Measurements from ENCODE around the gene RECK. TPM values are rescaled to one million over a fixed set of nuclear protein-coding genes. Genes with fewer than 3 reads are reported as not detected.

The RECK gene
- total RNA-seq, 1 experiment from 2014 or later = 13.2 TPM

GRCh38 chr9:36025746-36026145, 11.0 kb upstream of the RECK start:
- no TSS peak for BruUV-seq (replicated peaks)
- CTCF ChIA-PET = interaction anchor here (3.6 kb wide), 1 partner anchor 18 kb away, joined by 34 read pairs; no protein-coding TSS in a partner anchor
- DNase-seq (ENCODE audit: low read depth, low spot score) = no peak
- ATAC-seq = no peak
- no peak overlapping the region for H3K27ac ChIP-seq (ENCODE audit: low read length)
- in situ Hi-C loops (cut with HindIII; ENCODE audit: low pct_unique_long_range_greater_than_20kb, low sequenced_read_pairs) (no loop called here), intact Hi-C loops (cut with micrococcal nuclease; ENCODE audit: unreplicated experiment) (no loop called here)
- TF ChIP-seq CTCF (IDR thresholded peaks at IDR 0.05) (no peak), TCF7L2 (IDR thresholded peaks at IDR 0.05; ENCODE audit: low read depth, low read length) (no peak), SIN3A (IDR thresholded peaks at IDR 0.05; ENCODE audit: borderline replicate concordance, insufficient read depth, low read depth, low read length) (no peak), POLR2AphosphoS5 (IDR thresholded peaks at IDR 0.05; ENCODE audit: low read depth, low read length) (no peak)
- TF ChIP-seq, protein P1, sequence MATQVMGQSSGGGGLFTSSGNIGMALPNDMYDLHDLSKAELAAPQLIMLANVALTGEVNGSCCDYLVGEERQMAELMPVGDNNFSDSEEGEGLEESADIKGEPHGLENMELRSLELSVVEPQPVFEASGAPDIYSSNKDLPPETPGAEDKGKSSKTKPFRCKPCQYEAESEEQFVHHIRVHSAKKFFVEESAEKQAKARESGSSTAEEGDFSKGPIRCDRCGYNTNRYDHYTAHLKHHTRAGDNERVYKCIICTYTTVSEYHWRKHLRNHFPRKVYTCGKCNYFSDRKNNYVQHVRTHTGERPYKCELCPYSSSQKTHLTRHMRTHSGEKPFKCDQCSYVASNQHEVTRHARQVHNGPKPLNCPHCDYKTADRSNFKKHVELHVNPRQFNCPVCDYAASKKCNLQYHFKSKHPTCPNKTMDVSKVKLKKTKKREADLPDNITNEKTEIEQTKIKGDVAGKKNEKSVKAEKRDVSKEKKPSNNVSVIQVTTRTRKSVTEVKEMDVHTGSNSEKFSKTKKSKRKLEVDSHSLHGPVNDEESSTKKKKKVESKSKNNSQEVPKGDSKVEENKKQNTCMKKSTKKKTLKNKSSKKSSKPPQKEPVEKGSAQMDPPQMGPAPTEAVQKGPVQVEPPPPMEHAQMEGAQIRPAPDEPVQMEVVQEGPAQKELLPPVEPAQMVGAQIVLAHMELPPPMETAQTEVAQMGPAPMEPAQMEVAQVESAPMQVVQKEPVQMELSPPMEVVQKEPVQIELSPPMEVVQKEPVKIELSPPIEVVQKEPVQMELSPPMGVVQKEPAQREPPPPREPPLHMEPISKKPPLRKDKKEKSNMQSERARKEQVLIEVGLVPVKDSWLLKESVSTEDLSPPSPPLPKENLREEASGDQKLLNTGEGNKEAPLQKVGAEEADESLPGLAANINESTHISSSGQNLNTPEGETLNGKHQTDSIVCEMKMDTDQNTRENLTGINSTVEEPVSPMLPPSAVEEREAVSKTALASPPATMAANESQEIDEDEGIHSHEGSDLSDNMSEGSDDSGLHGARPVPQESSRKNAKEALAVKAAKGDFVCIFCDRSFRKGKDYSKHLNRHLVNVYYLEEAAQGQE (IDR thresholded peaks at IDR 0.05; ENCODE audit: insufficient read depth in 1 of 2, low read depth in 2 of 2, low read length in 1 of 2) = no peak
- H3K9me3 ChIP-seq (ENCODE audit: control insufficient read depth, insufficient read depth, low read depth, low read length) = no peaks in the 10 kb centered on the region
- no peak overlapping the region for H3K4me3 ChIP-seq (ENCODE audit: low read depth in 2 of 2, low read length in 2 of 2)
- H3K27me3 ChIP-seq (ENCODE audit: control insufficient read depth, insufficient read depth, low read length) = peaks cover 16% of the 10 kb centered on the region; the same call in 1 of the 2 replicates
- no peaks in the 10 kb centered on the region for H3K36me3 ChIP-seq (ENCODE audit: control insufficient read depth, insufficient read depth, low read length)
- POLR2A ChIA-PET = no interaction called here
- H3K4me1 ChIP-seq (ENCODE audit: control insufficient read depth, insufficient read depth, low read length) = no peaks in the 10 kb centered on the region

- Histone ChIP-seq H3K4me3 (ENCODE audit: low read depth in 2 of 2, low read length in 2 of 2) (no peak overlapping the region), H3K27me3 (ENCODE audit: control insufficient read depth, insufficient read depth, low read length) (peaks cover 35% of the 10 kb centered on the region), H3K27ac (ENCODE audit: low read length) (no peak overlapping the region), H3K9me3 (ENCODE audit: control insufficient read depth, insufficient read depth, low read depth, low read length) (no peaks in the 10 kb centered on the region), H3K4me1 (ENCODE audit: control insufficient read depth, insufficient read depth, low read length) (no peaks in the 10 kb centered on the region), H3K36me3 (ENCODE audit: control insufficient read depth, insufficient read depth, low read length) (no peaks in the 10 kb centered on the region)
- TF ChIP-seq POLR2AphosphoS5 (IDR thresholded peaks at IDR 0.05; ENCODE audit: low read depth, low read length) = no peak
- no peak for TF ChIP-seq SIN3A (IDR thresholded peaks at IDR 0.05; ENCODE audit: borderline replicate concordance, insufficient read depth, low read depth, low read length)
- no peak for TF ChIP-seq CTCF (IDR thresholded peaks at IDR 0.05)
- TF ChIP-seq TCF7L2 (IDR thresholded peaks at IDR 0.05; ENCODE audit: low read depth, low read length) = no peak
- TF ChIP-seq, protein P1 (IDR thresholded peaks at IDR 0.05; ENCODE audit: insufficient read depth in 1 of 2, low read depth in 2 of 2, low read length in 1 of 2) = no peak
- no TSS peak for BruUV-seq (replicated peaks)
- in situ Hi-C loops (cut with HindIII; ENCODE audit: low pct_unique_long_range_greater_than_20kb, low sequenced_read_pairs) (no loop called here), intact Hi-C loops (cut with micrococcal nuclease; ENCODE audit: unreplicated experiment) (no loop called here)
- POLR2A ChIA-PET = no interaction called here
- no peak for ATAC-seq
- CTCF ChIA-PET = interaction anchor here (0.6 to 1.0 kb wide), 3 partner anchors 8 to 476 kb away, joined by 3 to 5 read pairs (median 4); no protein-coding TSS in a partner anchor
- DNase-seq (ENCODE audit: low read depth, low spot score) = no peak
These were observed 7.5 kb upstream of the RECK start for GRCh38 chr9:36029202-36029601.
